IPS DF 6.9 (cell line): Measurements from ENCODE around the gene CGB1.
"Not testable (repeated sequence)": the region's sequence is repeated elsewhere in the genome, so short reads cannot be mapped to it uniquely, and the experiment has no call there.

Source experiments
- DNase-seq: peaks from one replicate; pipeline ENCODE4 v3.0.0-alpha.2; 2013; ENCODE audit warnings: low read depth, low spot score
- H3K27ac ChIP-seq: one replicate; pipeline ENCODE4 v1.5.1; 2013; ENCODE audit warnings: low read length, control low read depth
- H3K27me3 ChIP-seq: 2 replicates; pipeline ENCODE4 v1.6.1; 2013; ENCODE audit warnings: mild to moderate bottlenecking, low read length; ENCODE audit not compliant: control insufficient read depth, insufficient read depth
- H3K36me3 ChIP-seq: 2 replicates; pipeline ENCODE4 v1.6.1; 2013; ENCODE audit warnings: low read length; ENCODE audit not compliant: control insufficient read depth, insufficient read depth
- H3K4me1 ChIP-seq: 2 replicates; pipeline ENCODE4 v1.6.1; 2013; ENCODE audit warnings: low read length; ENCODE audit not compliant: control insufficient read depth, insufficient read depth
- H3K4me3 ChIP-seq: 2 replicates; pipeline ENCODE4 v1.5.1; 2013; ENCODE audit warnings: mild to moderate bottlenecking, low read length
- H3K9me3 ChIP-seq: 2 replicates; pipeline ENCODE4 v1.6.1; 2013; ENCODE audit warnings: low read length, inconsistent platforms; ENCODE audit not compliant: control insufficient read depth, insufficient read depth
- WGBS: extraction: QIAGEN DNeasy Blood & Tissue Kit; methylation state at CpG from one replicate; pipeline ENCODE4 v1.1.7; 2013; ENCODE audit warnings: mixed read lengths, missing lambda C conversion rate; ENCODE audit not compliant: insufficient read length, insufficient coverage; 5-methylcytosine and 5-hydroxymethylcytosine counted together

CGB1 gene

GRCh38 chr19:49039736-49040135 is 3.0 kb upstream of the CGB1 start:
- not testable (repeated sequence) for H3K27ac ChIP-seq, H3K36me3 ChIP-seq, H3K9me3 ChIP-seq, H3K4me1 ChIP-seq, H3K4me3 ChIP-seq, DNase-seq, H3K27me3 ChIP-seq
- WGBS, result no CpG with 5 or more reads among the region's 9 CpGs

GRCh38 chr19:49038557-49039276 is 2.0 kb upstream of the CGB1 start:
- no CpG with 5 or more reads among the region's 26 CpGs for WGBS
- DNase-seq, H3K27ac ChIP-seq: not testable (repeated sequence)

GRCh38 chr19:49038111-49038510 is 1.4 kb upstream of the CGB1 start:
- DNase-seq, result not testable (repeated sequence)

More at GRCh38 chr19:49038557-49039276, 2.0 kb upstream of the CGB1 start:
- not testable (repeated sequence) for H3K4me1 ChIP-seq, H3K4me3 ChIP-seq, H3K27me3 ChIP-seq, H3K36me3 ChIP-seq, H3K9me3 ChIP-seq

GRCh38 chr19:49031642-49032301 is 4.9 kb downstream of the CGB1 start, which contains the start of gene CGB2:
TSS of gene CGB2 (plus strand) at chr19:49031890. CDS start at chr19:49032096, 206 bp downstream.
- H3K36me3 ChIP-seq, result not testable (repeated sequence)
- WGBS, result no CpG with 5 or more reads among the region's 28 CpGs
- DNase-seq, result peak; percentile 74

More at GRCh38 chr19:49038111-49038510, 1.4 kb upstream of the CGB1 start:
- not testable (repeated sequence) for H3K27me3 ChIP-seq, H3K4me1 ChIP-seq, H3K27ac ChIP-seq, H3K36me3 ChIP-seq, H3K9me3 ChIP-seq, H3K4me3 ChIP-seq
- WGBS, result no CpG with 5 or more reads among the region's 8 CpGs

GRCh38 chr19:49030323-49030722 is 6.4 kb downstream of the CGB1 start:
- H3K27me3 ChIP-seq, H3K4me1 ChIP-seq, DNase-seq, H3K4me3 ChIP-seq, H3K27ac ChIP-seq, H3K9me3 ChIP-seq, H3K36me3 ChIP-seq: not testable (repeated sequence)
- WGBS, result no CpG with 5 or more reads among the region's 8 CpGs

More at GRCh38 chr19:49031642-49032301, 4.9 kb downstream of the CGB1 start, which contains the start of gene CGB2:
- not testable (repeated sequence) for H3K4me3 ChIP-seq, H3K4me1 ChIP-seq, H3K27me3 ChIP-seq, H3K9me3 ChIP-seq, H3K27ac ChIP-seq

GRCh38 chr19:49029749-49030148 is 6.9 kb downstream of the CGB1 start:
- not testable (repeated sequence) for DNase-seq, H3K27me3 ChIP-seq, H3K4me3 ChIP-seq, H3K36me3 ChIP-seq, H3K27ac ChIP-seq, H3K9me3 ChIP-seq, H3K4me1 ChIP-seq
- WGBS, result no CpG with 5 or more reads among the region's 14 CpGs

- not testable (repeated sequence) for H3K4me1 ChIP-seq, H3K27ac ChIP-seq, H3K4me3 ChIP-seq, DNase-seq, H3K36me3 ChIP-seq, H3K9me3 ChIP-seq, H3K27me3 ChIP-seq
- WGBS, result no CpG with 5 or more reads among the region's 9 CpGs
Observed at GRCh38 chr19:49028686-49029085, 8.0 kb downstream of the CGB1 start.

GRCh38 chr19:49025599-49025998 is 11.1 kb downstream of the CGB1 start:
- not testable (repeated sequence) for DNase-seq, H3K27me3 ChIP-seq, H3K9me3 ChIP-seq, H3K4me1 ChIP-seq, H3K27ac ChIP-seq, H3K4me3 ChIP-seq, H3K36me3 ChIP-seq
- no CpG with 5 or more reads among the region's 23 CpGs for WGBS

- H3K27me3 ChIP-seq, H3K9me3 ChIP-seq, H3K27ac ChIP-seq, H3K4me1 ChIP-seq, DNase-seq, H3K4me3 ChIP-seq, H3K36me3 ChIP-seq: not testable (repeated sequence)
- no CpG with 5 or more reads among the region's 6 CpGs for WGBS
Observed at GRCh38 chr19:49025088-49025487, 11.6 kb downstream of the CGB1 start.

GRCh38 chr19:49024233-49024632 is 12.5 kb downstream of the CGB1 start, which contains the start of gene CGB3:
TSS of gene CGB3 (minus strand) at chr19:49024333. CDS start at chr19:49023971, 362 bp downstream.
- not testable (repeated sequence) for DNase-seq, H3K4me1 ChIP-seq, H3K36me3 ChIP-seq, H3K27me3 ChIP-seq, H3K4me3 ChIP-seq, H3K27ac ChIP-seq, H3K9me3 ChIP-seq
- WGBS, result no CpG with 5 or more reads among the region's 15 CpGs
